OCI-LY7 (cell line): ENCODE data around the gene CFAP52. TPM values are rescaled to one million over a fixed set of nuclear protein-coding genes. Genes with fewer than 3 reads are reported as not detected.
"Not testable (repeated sequence)": the region's sequence is repeated elsewhere in the genome, so short reads cannot be mapped to it uniquely, and the experiment has no call there.

ENCODE experiments used
- BruUV-seq: library from RNA; stranded (reverse); fragments of 400-500 nt; replicated peaks from 2 replicates; lab custom pipeline; 2021; lab: Mats Ljungman, UMichigan
- CTCF ChIA-PET: fragments of 300-600 bp; sonication (Branson Sonifier 250); formaldehyde crosslinking; loops from one replicate; lab custom pipeline; 2022; ENCODE audit warnings: antibody characterized with exemption; ENCODE audit not compliant: unreplicated experiment; lab: Charles Lee
- POLR2A ChIA-PET: fragments of 300-600 bp; sonication (Branson Sonifier 250); formaldehyde crosslinking; loops from one replicate; lab custom pipeline; 2022; ENCODE audit warnings: antibody characterized with exemption; lab: Charles Lee
- DNase-seq: peaks from one replicate; pipeline ENCODE4 v3.0.0-alpha.2; 2015; ENCODE audit warnings: low spot score
- H2AFZ ChIP-seq: fragments of 200-600 bp; sonication (generic), shearing (Covaris generic); 2 replicates; pipeline ENCODE4 v1.6.1; 2014; ENCODE audit warnings: mild to moderate bottlenecking, antibody characterized with exemption, low read length, moderate library complexity
- H3K27ac ChIP-seq: fragments of 200-600 bp; sonication (generic); 2 replicates; pipeline ENCODE4 v1.5.1; 2014; ENCODE audit warnings: mixed run types, low read depth, mild to moderate bottlenecking, moderate library complexity, low read length, inconsistent platforms; ENCODE audit not compliant: poor library complexity, severe bottlenecking
- H3K36me3 ChIP-seq: fragments of 200-600 bp; sonication (generic); 2 replicates; pipeline ENCODE4 v1.6.1; 2014; ENCODE audit warnings: mild to moderate bottlenecking, antibody characterized with exemption, low read length, moderate library complexity, mixed read lengths; ENCODE audit not compliant: insufficient read depth
- H3K4me1 ChIP-seq: fragments of 200-600 bp; sonication (generic); 2 replicates; pipeline ENCODE4 v1.5.1; 2014; ENCODE audit warnings: mild to moderate bottlenecking, low read length; ENCODE audit not compliant: insufficient read depth, poor library complexity, severe bottlenecking
- H3K4me2 ChIP-seq: fragments of 200-600 bp; sonication (generic); 2 replicates; pipeline ENCODE4 v1.6.1; 2014; ENCODE audit warnings: mild to moderate bottlenecking, low read length
- H3K4me3 ChIP-seq: fragments of 200-600 bp; sonication (generic); 2 replicates; pipeline ENCODE4 v1.5.1; 2014; ENCODE audit warnings: mild to moderate bottlenecking, low read depth, low read length; ENCODE audit not compliant: poor library complexity, severe bottlenecking
- H3K79me2 ChIP-seq: fragments of 200-600 bp; sonication (generic); 2 replicates; pipeline ENCODE4 v1.6.1; 2016; ENCODE audit warnings: low read depth, mild to moderate bottlenecking, low read length, moderate library complexity, mixed read lengths; ENCODE audit not compliant: insufficient read depth
- H3K9me2 ChIP-seq: fragments of 200-600 bp; sonication (generic); 2 replicates; pipeline ENCODE4 v1.6.1; 2016; ENCODE audit warnings: mild to moderate bottlenecking, low read length, mixed read lengths; ENCODE audit not compliant: insufficient read depth
- H3K9me3 ChIP-seq: fragments of 200-600 bp; sonication (generic); 2 replicates; pipeline ENCODE4 v1.6.1; 2014; ENCODE audit warnings: mild to moderate bottlenecking, mixed run types, low read length, mixed read lengths
- H4K20me1 ChIP-seq: fragments of 200-600 bp; sonication (generic); 2 replicates; pipeline ENCODE4 v1.6.1; 2014; ENCODE audit warnings: mild to moderate bottlenecking, antibody characterized with exemption, low read length, moderate library complexity, mixed read lengths; ENCODE audit not compliant: insufficient read depth
- EZH2phosphoT487 ChIP-seq: fragments of 200-600 bp; sonication (generic); IDR thresholded peaks from 2 replicates; pipeline ENCODE4 v1.6.1; 2018; ENCODE audit warnings: low read depth, borderline replicate concordance, mild to moderate bottlenecking, mixed run types, antibody characterized with exemption, low read length, moderate library complexity, mixed read lengths
- intact Hi-C: fragments of 100-400 bp; cut with micrococcal nuclease; formaldehyde crosslinking; loops from one replicate; pipeline ENCODE4 v1.10.0; 2022; ENCODE audit not compliant: unreplicated experiment
- total RNA-seq, 2 experiments: library from RNA; depleted of rRNA in 1 of 2; stranded (reverse); fragments of >200 nt in 1 of 2; shearing (Covaris generic) in 1 of 2; gene quantifications; 2 replicates each; pipeline ENCODE4 v1.2.3, GENCODE V29; 2014 to 2022
- TF ChIP-seq, protein P1 (sequence below): fragments of 200-600 bp; sonication (generic); conservative IDR thresholded peaks from 2 replicates; pipeline ENCODE4 v1.5.1; 2014; ENCODE audit warnings: mild to moderate bottlenecking, antibody characterized with exemption, low read length, moderate library complexity, mixed read lengths

The CFAP52 gene
- total RNA-seq, 2 experiments from 2014 or later: not detected

DNA sequence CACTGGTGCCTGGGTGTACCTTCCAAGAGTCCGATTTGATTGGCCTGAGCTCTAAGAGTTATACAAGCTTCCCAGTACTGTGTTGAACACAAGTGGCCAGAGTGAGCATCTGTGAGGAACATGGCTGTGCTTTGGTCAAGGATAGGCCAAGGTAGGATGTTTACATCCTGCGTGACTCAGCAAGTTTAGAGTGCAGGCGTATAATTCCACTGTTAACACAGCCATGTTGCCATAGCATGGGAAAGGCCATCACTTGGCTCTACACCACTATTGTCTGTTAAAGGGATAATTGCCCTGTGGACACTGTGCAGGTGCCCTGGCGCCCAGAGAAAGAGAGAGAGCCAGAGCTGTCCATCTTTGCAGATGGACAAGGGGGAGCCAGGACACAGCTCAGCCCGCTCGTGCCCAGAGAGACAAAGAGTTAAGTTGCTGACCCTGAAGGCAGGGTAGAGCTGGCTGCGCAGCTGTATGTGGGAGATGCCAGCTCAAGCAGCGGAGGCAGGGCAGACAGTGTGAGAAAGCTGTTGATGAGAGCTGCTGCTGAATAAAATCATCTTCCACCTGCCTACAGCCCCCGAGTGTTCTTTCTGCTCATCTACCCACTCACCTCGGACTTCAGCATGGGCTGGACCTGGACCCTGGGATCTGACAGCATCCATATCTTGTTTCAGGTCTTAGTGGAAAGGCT, 11.7 kb downstream of the CFAP52 start:
- Histone ChIP-seq H3K4me1 (no peaks in the 10 kb centered on the region), H3K4me2 (no peak overlapping the region), H3K4me3 (no peak overlapping the region), H2AFZ (no peak overlapping the region), H3K9me2 (no peaks in the 10 kb centered on the region), H3K79me2 (no peaks in the 10 kb centered on the region), H3K9me3 (0 out of 2 replicates have a peak, but pooled peaks cover 6% of the 10 kb centered on the region), H3K27ac (no peak overlapping the region), H4K20me1 (no peaks in the 10 kb centered on the region), H3K36me3 (no peaks in the 10 kb centered on the region)
- DNase-seq: peak; percentile 35
- CTCF ChIA-PET: no interaction called here
- intact Hi-C loops: no loop called here
- BruUV-seq: no TSS peak
- TF ChIP-seq, protein P1, sequence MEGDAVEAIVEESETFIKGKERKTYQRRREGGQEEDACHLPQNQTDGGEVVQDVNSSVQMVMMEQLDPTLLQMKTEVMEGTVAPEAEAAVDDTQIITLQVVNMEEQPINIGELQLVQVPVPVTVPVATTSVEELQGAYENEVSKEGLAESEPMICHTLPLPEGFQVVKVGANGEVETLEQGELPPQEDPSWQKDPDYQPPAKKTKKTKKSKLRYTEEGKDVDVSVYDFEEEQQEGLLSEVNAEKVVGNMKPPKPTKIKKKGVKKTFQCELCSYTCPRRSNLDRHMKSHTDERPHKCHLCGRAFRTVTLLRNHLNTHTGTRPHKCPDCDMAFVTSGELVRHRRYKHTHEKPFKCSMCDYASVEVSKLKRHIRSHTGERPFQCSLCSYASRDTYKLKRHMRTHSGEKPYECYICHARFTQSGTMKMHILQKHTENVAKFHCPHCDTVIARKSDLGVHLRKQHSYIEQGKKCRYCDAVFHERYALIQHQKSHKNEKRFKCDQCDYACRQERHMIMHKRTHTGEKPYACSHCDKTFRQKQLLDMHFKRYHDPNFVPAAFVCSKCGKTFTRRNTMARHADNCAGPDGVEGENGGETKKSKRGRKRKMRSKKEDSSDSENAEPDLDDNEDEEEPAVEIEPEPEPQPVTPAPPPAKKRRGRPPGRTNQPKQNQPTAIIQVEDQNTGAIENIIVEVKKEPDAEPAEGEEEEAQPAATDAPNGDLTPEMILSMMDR: no peak
- no peak for TF ChIP-seq EZH2phosphoT487
- POLR2A ChIA-PET: no interaction called here

DNA sequence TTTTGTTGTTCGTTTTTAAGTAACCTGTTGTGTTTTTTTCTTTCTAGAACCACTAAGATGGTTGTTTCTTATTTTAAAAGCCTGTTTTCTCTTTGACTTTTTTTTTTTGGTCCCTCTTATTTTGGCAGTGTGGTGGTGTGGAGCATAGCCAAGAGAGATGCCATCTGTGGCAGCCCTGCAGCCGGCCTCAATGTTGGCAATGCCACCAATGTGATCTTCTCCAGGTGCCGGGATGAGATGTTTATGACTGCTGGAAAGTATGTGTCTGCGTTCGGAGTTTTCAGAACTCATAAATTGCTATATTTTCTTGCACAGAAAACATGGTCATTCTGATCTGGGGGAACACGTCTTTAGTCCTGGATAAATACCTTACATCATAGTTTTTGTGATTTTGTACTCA, 17.6 kb downstream of the CFAP52 start:
- no peaks in the 10 kb centered on the region for H4K20me1 ChIP-seq
- no peak overlapping the region for H3K4me2 ChIP-seq
- H3K4me1 ChIP-seq: no peaks in the 10 kb centered on the region
- no peaks in the 10 kb centered on the region for H3K36me3 ChIP-seq
- ChIA-PET POLR2A (no interaction called here), CTCF (no interaction called here)
- H3K9me3 ChIP-seq: no peaks in the 10 kb centered on the region
- no peaks in the 10 kb centered on the region for H3K79me2 ChIP-seq
- no peak for DNase-seq
- TF ChIP-seq, protein P1: no peak
- TF ChIP-seq EZH2phosphoT487: no peak
- no peak overlapping the region for H3K27ac ChIP-seq
- H3K9me2 ChIP-seq: no peaks in the 10 kb centered on the region
- H3K4me3 ChIP-seq: no peak overlapping the region
- intact Hi-C loops: no loop called here
- BruUV-seq: no TSS peak
- H2AFZ ChIP-seq: no peak overlapping the region

DNA sequence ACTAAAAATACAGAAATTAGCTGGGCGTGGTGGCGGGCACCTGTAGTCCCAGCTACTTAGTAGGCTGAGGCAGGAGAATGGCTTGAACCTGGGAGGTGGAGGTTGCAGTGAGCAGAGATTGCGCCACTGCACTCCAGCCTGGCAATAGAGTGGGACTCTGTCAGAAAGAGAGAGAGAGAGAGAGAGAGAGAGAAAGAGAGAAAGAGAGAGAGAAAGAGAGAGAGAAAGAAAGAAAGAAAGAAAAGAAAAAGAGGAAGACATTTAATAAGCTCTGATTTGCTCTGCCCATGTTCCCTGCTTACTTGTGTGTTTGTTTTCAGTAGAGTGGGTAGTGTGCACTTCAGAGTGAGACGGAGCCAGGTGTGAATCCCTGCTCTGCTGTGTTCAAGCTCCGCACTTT, 21.2 kb downstream of the CFAP52 start:
- CTCF ChIA-PET, H3K4me3 ChIP-seq, H3K79me2 ChIP-seq, H3K36me3 ChIP-seq, H3K4me2 ChIP-seq, H3K9me3 ChIP-seq, H3K9me2 ChIP-seq, BruUV-seq, POLR2A ChIA-PET, intact Hi-C loops, H2AFZ ChIP-seq, H3K27ac ChIP-seq, DNase-seq, H3K4me1 ChIP-seq, H4K20me1 ChIP-seq: not testable (repeated sequence)
